ENCODE results near the gene BEAN1.

DNA sequence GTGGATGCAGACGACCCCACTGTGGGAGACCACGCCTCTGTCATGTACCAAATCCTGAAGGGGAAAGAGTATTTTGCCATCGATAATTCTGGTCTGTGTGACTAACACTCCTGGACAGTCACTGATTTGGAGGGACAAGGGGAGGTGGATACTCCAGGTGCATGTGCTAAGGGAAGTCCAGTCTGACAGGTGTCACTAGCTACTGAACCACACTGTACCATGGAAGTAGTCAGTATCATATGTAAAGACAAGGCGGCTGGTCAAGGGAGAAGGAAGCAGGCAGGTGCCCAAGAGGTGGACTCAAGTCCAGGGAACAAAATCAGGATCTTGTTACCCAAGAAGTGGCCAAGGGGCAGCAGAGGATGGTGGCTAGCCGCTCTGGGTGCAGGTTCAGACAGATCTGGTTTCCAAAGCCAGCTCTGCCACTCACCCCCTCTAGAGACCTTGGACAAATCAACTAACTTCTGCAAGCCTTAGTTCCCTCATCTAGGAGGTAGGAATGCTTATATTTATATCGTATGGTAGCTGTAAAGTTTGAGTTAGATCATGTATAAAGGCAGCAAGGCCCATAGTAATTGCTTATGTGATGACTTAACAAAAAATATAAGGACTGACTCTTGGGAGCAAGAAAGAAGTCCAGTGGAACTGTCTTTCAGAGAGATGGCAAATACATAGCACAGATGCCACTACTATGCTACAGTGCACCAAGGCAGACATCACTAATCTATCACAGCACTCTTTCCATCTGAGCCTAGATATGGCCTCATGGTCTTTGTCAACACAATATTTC, 38.5 kb upstream of the BEAN1 start:
- TF ChIP-seq, protein P1, sequence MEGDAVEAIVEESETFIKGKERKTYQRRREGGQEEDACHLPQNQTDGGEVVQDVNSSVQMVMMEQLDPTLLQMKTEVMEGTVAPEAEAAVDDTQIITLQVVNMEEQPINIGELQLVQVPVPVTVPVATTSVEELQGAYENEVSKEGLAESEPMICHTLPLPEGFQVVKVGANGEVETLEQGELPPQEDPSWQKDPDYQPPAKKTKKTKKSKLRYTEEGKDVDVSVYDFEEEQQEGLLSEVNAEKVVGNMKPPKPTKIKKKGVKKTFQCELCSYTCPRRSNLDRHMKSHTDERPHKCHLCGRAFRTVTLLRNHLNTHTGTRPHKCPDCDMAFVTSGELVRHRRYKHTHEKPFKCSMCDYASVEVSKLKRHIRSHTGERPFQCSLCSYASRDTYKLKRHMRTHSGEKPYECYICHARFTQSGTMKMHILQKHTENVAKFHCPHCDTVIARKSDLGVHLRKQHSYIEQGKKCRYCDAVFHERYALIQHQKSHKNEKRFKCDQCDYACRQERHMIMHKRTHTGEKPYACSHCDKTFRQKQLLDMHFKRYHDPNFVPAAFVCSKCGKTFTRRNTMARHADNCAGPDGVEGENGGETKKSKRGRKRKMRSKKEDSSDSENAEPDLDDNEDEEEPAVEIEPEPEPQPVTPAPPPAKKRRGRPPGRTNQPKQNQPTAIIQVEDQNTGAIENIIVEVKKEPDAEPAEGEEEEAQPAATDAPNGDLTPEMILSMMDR (IDR thresholded peaks at IDR 0.05; ENCODE audit: low read depth, low read length, poor library complexity, severe bottlenecking): no peak
- no peak for TF ChIP-seq EZH2phosphoT487 (IDR thresholded peaks at IDR 0.05; ENCODE audit: borderline replicate concordance, low read length)

All from DOHH2 (cell line).